NCI-H446 treated with DMSO at 0.1 percent for 48 hours (cell line): ENCODE results near the gene LRP1.

Source experiments
- DNase-seq: peaks from one replicate; lab custom pipeline; 2025; lab: John Stamatoyannopoulos, UW

Gene LRP1

GRCh38 chr12:57175428-57176138 is 47.3 kb downstream of the LRP1 start:
- DNase-seq: no peak

GRCh38 chr12:57176139-57176477 is 47.8 kb downstream of the LRP1 start:
- DNase-seq: no peak

GRCh38 chr12:57176846-57177245 is 48.6 kb downstream of the LRP1 start:
- DNase-seq: no peak

GRCh38 chr12:57177354-57177753 is 49.1 kb downstream of the LRP1 start:
- DNase-seq: no peak

GRCh38 chr12:57178213-57178612 is 49.9 kb downstream of the LRP1 start:
- no peak for DNase-seq

- no peak for DNase-seq
Measured at GRCh38 chr12:57179331-57180086, 51.2 kb downstream of the LRP1 start.

- DNase-seq: no peak
Measured at GRCh38 chr12:57180321-57180989, 52.2 kb downstream of the LRP1 start.

- DNase-seq: no peak
Measured at GRCh38 chr12:57181072-57181471, 52.8 kb downstream of the LRP1 start.

GRCh38 chr12:57181561-57182155 is 53.4 kb downstream of the LRP1 start:
- DNase-seq: no peak

- no peak for DNase-seq
Measured at GRCh38 chr12:57182918-57183575, 54.8 kb downstream of the LRP1 start.

GRCh38 chr12:57183939-57184725 is 55.8 kb downstream of the LRP1 start:
- no peak for DNase-seq

- no peak for DNase-seq
Measured at GRCh38 chr12:57185403-57185802, 57.1 kb downstream of the LRP1 start.

GRCh38 chr12:57185906-57186508 is 57.7 kb downstream of the LRP1 start:
- DNase-seq: no peak

- DNase-seq: no peak
Measured at GRCh38 chr12:57187222-57188089, 59.2 kb downstream of the LRP1 start.

- DNase-seq: no peak
Measured at GRCh38 chr12:57188090-57188425, 59.8 kb downstream of the LRP1 start.

GRCh38 chr12:57190037-57190436 is 61.8 kb downstream of the LRP1 start:
- peak; percentile 11 for DNase-seq

- DNase-seq: no peak
Measured at GRCh38 chr12:57190821-57191220, 62.5 kb downstream of the LRP1 start.

- no peak for DNase-seq
Measured at GRCh38 chr12:57191410-57191809, 63.1 kb downstream of the LRP1 start.

GRCh38 chr12:57192920-57193319 is 64.6 kb downstream of the LRP1 start:
- no peak for DNase-seq

GRCh38 chr12:57193706-57194245 is 65.5 kb downstream of the LRP1 start:
- no peak for DNase-seq
